ENCODE data around the gene ENDOG. TPM values are rescaled to one million over a fixed set of nuclear protein-coding genes. Genes with fewer than 3 reads are reported as not detected.
"Not testable (repeated sequence)": the region's sequence is repeated elsewhere in the genome, so short reads cannot be mapped to it uniquely, and the experiment has no call there.

ENDOG gene
- total and polyA plus RNA-seq, 2 donors (not counting 1 experiment from before 2014, with no cell fraction given) = 5.2 to 15.5 TPM

GRCh38 chr9:128792134-128792533 is 26.2 kb upstream of the ENDOG start:
- Histone ChIP-seq H3K27ac (ENCODE audit: insufficient read depth, low read length) (no peak overlapping the region), H3K36me3 (ENCODE audit: control insufficient read depth, insufficient read depth, low read length) (peaks cover 14% of the 10 kb centered on the region), H3K4me2 (ENCODE audit: extremely low read depth, insufficient read depth, low read length) (no peak overlapping the region), H3K9me3 (ENCODE audit: control insufficient read depth, insufficient read depth, low read depth, low read length) (no peaks in the 10 kb centered on the region), H2AFZ (ENCODE audit: low read length) (no peak overlapping the region), H3K9ac (ENCODE audit: insufficient read depth, low read length) (no peak overlapping the region), H3K4me3 (replicated peaks in 1 of 4; ENCODE audit: control extremely low read depth in 1 of 4, insufficient read depth in 1 of 4, low read depth in 3 of 4, low read length in 4 of 4) (no peak overlapping the region), H3K4me1 (ENCODE audit: control insufficient read depth, extremely low read depth, insufficient read depth, low read length) (no peaks in the 10 kb centered on the region), H3K79me2 (ENCODE audit: control insufficient read depth, insufficient read depth, low read length) (peaks cover 14% of the 10 kb centered on the region), H4K20me1 (ENCODE audit: control insufficient read depth, extremely low read depth, insufficient read depth, low read length) (no peaks in the 10 kb centered on the region), H3K27me3 (ENCODE audit: control insufficient read depth, insufficient read depth, low read length) (no peaks in the 10 kb centered on the region)
- TF ChIP-seq CTCF (conservative IDR thresholded peaks at IDR 0.05 in 1 of 2, IDR thresholded peaks at IDR 0.05 in 1 of 2; ENCODE audit: low read depth in 1 of 2, low read length in 2 of 2) (no peak), EZH2 (IDR thresholded peaks at IDR 0.05; ENCODE audit: low read length, missing control alignments) (no peak)
- no peak for DNase-seq (ENCODE audit: low read depth in 2 of 2)

- peaks cover 6% of the 10 kb centered on the region for H3K79me2 ChIP-seq (ENCODE audit: control insufficient read depth, insufficient read depth, low read length)
- no peak overlapping the region for H3K4me3 ChIP-seq (replicated peaks in 1 of 4; ENCODE audit: control extremely low read depth in 1 of 4, insufficient read depth in 1 of 4, low read depth in 3 of 4, low read length in 4 of 4)
- H2AFZ ChIP-seq (ENCODE audit: low read length) = no peak overlapping the region
- H4K20me1 ChIP-seq (ENCODE audit: control insufficient read depth, extremely low read depth, insufficient read depth, low read length) = no peaks in the 10 kb centered on the region
- H3K4me1 ChIP-seq (ENCODE audit: control insufficient read depth, extremely low read depth, insufficient read depth, low read length) = no peaks in the 10 kb centered on the region
- H3K27ac ChIP-seq (ENCODE audit: insufficient read depth, low read length) = no peak overlapping the region
- peaks cover 17% of the 10 kb centered on the region for H3K36me3 ChIP-seq (ENCODE audit: control insufficient read depth, insufficient read depth, low read length)
- no peaks in the 10 kb centered on the region for H3K9me3 ChIP-seq (ENCODE audit: control insufficient read depth, insufficient read depth, low read depth, low read length)
- H3K4me2 ChIP-seq (ENCODE audit: extremely low read depth, insufficient read depth, low read length) = no peak overlapping the region
- no peaks in the 10 kb centered on the region for H3K27me3 ChIP-seq (ENCODE audit: control insufficient read depth, insufficient read depth, low read length)
- no peak for DNase-seq (ENCODE audit: low read depth in 2 of 2)
- H3K9ac ChIP-seq (ENCODE audit: insufficient read depth, low read length) = no peak overlapping the region
- no peak for TF ChIP-seq EZH2 (IDR thresholded peaks at IDR 0.05; ENCODE audit: low read length, missing control alignments)
- TF ChIP-seq CTCF (conservative IDR thresholded peaks at IDR 0.05 in 1 of 2, IDR thresholded peaks at IDR 0.05 in 1 of 2; ENCODE audit: low read depth in 1 of 2, low read length in 2 of 2) = no peak
Measured at GRCh38 chr9:128792978-128793686, 25.2 kb upstream of the ENDOG start.

- H3K4me1 ChIP-seq (ENCODE audit: control insufficient read depth, extremely low read depth, insufficient read depth, low read length); H3K4me2 ChIP-seq (ENCODE audit: extremely low read depth, insufficient read depth, low read length); H3K9me3 ChIP-seq (ENCODE audit: control insufficient read depth, insufficient read depth, low read depth, low read length); H3K27me3 ChIP-seq (ENCODE audit: control insufficient read depth, insufficient read depth, low read length); H3K27ac ChIP-seq (ENCODE audit: insufficient read depth, low read length); H2AFZ ChIP-seq (ENCODE audit: low read length); DNase-seq (ENCODE audit: low read depth in 2 of 2); H4K20me1 ChIP-seq (ENCODE audit: control insufficient read depth, extremely low read depth, insufficient read depth, low read length); H3K9ac ChIP-seq (ENCODE audit: insufficient read depth, low read length); H3K4me3 ChIP-seq (replicated peaks in 1 of 4; ENCODE audit: control extremely low read depth in 1 of 4, insufficient read depth in 1 of 4, low read depth in 3 of 4, low read length in 4 of 4); H3K79me2 ChIP-seq (ENCODE audit: control insufficient read depth, insufficient read depth, low read length): not testable (repeated sequence)
- H3K36me3 ChIP-seq (ENCODE audit: control insufficient read depth, insufficient read depth, low read length) = peaks cover 25% of the 10 kb centered on the region
Measured at GRCh38 chr9:128794961-128795360, 23.3 kb upstream of the ENDOG start.
